NCI-H2171 treated with DMSO at 0.1 percent for 48 hours (cell line): ENCODE results near the gene ASPG.

Experiments
- DNase-seq: peaks from one replicate; lab custom pipeline; 2025; lab: John Stamatoyannopoulos, UW

Gene ASPG

GRCh38 chr14:104136472-104137296, 51.2 kb downstream of the ASPG start:
- no peak for DNase-seq

- peak; percentile 79 for DNase-seq
These were observed 52.0 kb downstream of the ASPG start for GRCh38 chr14:104137297-104138097.

DNA sequence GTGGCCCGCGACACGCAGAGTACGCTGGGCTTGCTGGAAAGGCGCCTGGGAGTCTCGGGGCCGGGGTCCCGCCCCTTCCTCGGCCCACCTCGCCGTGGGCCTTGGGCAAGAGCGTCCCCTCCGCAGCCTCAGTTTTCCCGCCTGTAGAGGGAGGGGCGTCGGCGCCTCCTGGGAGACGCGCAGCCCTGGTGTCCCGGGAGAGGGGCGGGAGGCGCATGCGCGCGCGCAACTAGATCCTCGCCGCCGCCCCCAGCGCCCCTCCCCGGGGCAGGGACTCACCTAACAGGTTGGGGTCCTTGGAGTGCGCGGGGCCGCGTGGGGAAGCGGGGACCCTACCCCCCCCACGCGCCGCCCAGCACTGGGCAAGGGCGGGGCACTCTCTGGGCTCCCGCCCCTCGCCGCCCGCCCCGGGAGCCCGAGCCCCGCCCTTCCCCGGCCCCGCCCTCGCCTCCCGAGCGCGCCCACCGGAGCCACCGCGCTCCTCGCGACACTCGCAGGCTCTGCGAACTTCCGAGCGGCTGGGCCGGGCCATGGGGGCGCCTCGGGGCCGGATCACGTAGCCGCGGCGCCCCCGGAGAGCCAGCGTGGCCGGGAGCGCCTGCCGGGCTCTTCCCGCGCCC, 52.7 kb downstream of the ASPG start, which contains the start of gene KIF26A:
Gene KIF26A (plus strand): TSS at position 490 of the 620 bp plus-strand sequence. CDS start 136 bp downstream, outside the sequence.
- DNase-seq: peak; percentile 82

GRCh38 chr14:104138718-104139459, 53.4 kb downstream of the ASPG start:
- DNase-seq: no peak

GRCh38 chr14:104139460-104140212, 54.1 kb downstream of the ASPG start:
- no peak for DNase-seq

- no peak for DNase-seq
These were observed 54.6 kb downstream of the ASPG start for GRCh38 chr14:104140213-104140462.

DNA sequence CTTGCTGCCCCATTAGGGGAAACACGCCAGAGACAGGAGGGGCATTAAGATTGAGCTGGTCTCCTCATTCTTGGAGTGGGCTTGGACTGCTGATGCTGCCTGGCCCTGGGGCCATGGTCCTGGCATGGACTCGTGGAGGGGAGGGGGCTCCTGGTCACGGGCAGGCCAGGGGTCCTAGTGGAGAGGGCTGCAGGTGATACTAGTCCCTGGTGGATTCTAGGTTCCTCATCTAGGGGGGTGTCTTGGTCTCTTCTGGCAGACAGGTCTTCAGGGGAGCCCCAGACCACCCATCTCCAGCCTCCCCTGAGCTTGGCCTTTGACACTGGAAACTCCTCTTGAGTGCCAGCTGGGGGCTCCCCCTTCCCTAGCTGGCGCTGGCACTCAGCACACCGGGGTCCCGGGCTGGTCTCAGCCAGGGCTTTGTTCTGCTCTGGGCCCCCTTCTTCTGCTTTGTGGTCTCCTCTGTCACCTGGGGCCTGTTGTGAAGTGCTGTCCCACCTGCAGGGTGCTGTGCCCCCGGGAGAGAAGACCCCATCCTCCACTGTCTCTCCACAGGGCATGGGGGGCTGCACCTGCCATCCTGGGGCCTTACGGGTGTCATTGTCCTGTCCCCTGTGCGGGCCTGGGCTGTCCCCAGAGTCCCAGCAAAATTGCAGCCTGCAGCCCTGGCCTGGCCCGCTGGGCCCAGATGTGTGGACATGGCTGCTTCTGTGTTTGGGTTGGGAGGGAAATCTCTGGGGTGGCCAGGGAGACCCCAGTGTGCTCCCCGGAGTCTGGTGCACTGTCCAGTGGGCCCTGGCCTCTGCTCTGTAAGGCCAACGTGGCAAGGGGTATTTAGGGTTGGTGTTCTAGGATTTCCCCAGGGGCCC, 55.2 kb downstream of the ASPG start:
- no peak for DNase-seq

DNA sequence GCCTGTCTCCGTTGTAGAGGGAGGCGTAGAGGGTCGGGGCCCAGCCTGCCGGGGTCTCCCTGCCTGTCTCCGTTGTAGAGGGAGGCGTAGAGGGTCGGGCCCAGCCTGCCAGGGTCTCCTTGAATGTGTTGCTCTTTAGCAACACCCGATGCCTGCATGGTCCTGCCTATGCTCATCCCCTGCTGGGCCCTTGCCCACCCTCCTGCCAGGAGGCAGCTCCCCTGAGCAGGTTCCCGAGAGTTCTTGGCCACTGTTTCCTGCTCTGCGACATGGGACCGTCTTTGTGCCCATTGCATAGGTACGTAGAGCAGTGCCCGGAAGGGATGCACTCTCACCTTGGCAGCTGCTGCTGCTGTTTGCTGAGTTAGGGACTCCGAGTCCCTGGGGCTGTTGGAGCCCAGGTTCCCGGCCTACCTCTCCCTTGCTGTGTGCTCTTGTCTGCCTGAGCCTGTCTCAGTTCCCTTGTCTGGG, 56.2 kb downstream of the ASPG start:
- no peak for DNase-seq

GRCh38 chr14:104142136-104142945, 56.8 kb downstream of the ASPG start:
- DNase-seq: no peak

DNA sequence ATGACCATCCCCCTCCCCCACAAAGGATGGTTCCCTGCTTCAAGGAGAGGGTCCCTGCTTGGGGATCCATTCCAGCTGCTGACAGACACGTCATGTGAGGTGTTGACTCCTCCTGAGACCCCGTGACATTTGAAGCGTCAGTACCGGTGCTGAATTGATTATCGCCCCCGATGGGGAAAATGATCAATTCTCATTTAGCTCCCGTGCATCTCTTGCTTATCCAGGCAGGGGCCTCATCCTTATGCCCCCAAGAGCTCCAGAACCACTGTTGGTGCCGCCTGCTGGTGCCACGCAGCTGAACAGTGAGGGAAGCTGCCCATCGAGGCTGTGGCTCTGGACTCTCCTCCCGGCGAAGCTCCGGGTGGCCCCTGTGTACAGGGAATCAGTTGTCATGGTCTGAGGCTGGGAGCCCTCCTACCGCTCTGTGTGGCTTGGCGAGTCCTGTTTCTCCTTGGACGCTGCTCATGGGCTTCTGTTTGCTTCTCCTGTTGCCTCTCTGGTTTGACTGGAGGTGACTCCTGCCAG, 57.5 kb downstream of the ASPG start:
- DNase-seq: no peak

GRCh38 chr14:104143521-104144452, 58.3 kb downstream of the ASPG start:
- no peak for DNase-seq

- DNase-seq: no peak
These were observed 58.9 kb downstream of the ASPG start for GRCh38 chr14:104144453-104144790.

DNA sequence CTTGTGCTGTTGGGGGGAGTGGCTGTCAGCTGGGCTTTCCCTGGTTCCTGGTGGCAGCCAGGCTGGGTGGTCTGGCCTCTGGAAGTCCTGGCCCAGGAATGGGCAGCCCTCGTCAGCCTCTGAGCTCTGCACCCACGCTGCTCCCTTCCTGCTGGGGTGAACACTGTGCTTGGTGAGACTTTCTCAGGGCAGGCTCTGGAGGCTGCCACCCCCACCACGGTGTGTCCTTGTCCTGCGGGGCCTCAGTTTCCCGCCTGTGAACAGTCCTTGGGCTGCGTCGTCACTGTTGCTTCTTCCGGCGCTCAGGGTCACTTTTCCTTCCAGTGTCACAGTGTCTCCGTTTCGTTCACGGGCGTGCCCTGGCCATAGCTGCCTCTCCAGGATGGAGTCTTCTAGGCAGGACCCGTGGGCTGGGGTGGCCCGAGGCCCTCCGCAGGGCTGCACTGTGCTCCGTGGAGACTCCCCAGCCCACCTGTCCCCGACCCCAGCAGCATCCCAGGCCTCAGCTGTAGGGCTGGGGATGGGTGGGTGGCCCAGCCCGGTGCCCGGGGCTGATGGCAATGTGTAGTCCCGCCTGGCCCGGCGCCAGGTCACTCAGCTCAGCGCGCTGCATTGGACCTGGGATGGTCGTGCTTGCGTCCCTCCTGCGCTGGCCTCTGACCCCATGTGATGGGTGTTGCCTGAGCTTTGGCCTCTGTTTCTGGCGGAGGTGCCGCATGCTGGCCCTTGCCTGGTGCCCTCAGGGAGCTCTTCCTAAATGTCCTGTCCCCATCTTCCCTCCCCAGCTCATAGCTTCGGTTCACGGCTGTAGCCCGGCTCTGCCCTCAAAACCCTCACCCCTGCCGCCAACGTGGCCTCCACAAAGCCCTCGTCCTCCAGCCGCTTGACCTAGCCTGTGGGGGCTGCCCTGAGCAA, 59.7 kb downstream of the ASPG start:
- DNase-seq: no peak

GRCh38 chr14:104145826-104146601, 60.5 kb downstream of the ASPG start:
- DNase-seq: no peak

DNA sequence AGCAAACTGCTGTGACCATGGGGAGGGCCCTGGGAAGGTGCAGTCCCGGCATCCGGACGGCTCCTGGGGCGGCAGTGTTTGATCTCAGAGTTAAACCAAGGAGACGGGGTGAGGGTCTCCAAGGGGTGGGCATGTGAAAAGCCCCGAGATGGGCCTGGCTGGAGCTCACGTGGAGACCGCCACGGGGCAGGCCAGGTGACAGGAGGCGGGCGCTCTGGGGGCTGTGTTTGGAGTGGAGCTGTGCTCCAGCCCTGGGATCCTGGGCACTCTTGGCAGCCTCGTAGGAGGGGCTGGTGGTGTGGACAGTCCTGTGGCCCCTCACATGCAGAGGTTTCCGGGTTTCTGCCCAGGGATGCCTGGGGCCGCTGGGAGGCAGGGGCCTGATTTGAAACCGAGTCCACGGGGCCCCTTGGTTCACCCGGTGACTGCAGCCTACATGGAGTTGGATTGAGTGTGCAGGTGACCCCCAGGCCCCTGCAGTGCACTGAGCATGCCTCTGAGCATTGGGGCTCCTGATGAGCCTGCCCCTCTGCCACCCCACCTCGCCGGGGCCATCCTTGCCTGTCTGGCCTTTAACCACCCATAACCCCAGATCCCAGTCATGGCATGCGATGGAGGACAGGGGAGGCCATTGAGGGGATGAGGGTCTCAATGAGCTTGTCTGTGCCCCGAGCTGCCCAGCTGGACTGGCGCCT, 61.3 kb downstream of the ASPG start:
- no peak for DNase-seq
